Measurements from ENCODE around the gene SLC7A9. TPM values are rescaled to one million over a fixed set of nuclear protein-coding genes. Genes with fewer than 3 reads are reported as not detected.

The SLC7A9 gene
- total and polyA plus RNA-seq, 2 of the 13 experiments (the other 11 are each of a cell fraction or from before 2014, with no cell fraction given), result 4.7 to 8.3 TPM

- Histone ChIP-seq H3K79me2 (ENCODE audit: insufficient read depth, low read length) (no peaks in the 10 kb centered on the region), H4K20me1 (ENCODE audit: insufficient read depth, low read length) (no peaks in the 10 kb centered on the region), H3K4me2 (ENCODE audit: low read depth, low read length) (no peak overlapping the region), H3K4me1 (ENCODE audit: insufficient read depth, low read length) (no peaks in the 10 kb centered on the region), H3K27ac (ENCODE audit: extremely low read length, insufficient read depth, low read length) (no peak overlapping the region), H3K27me3 (ENCODE audit: control insufficient read depth in 1 of 2, insufficient read depth in 2 of 2, low read length in 2 of 2) (no peaks in the 10 kb centered on the region), H3K4me3 (replicated peaks in 1 of 3; ENCODE audit: insufficient read depth in 1 of 3, low read depth in 2 of 3, low read length in 3 of 3) (no peak overlapping the region), H3K9me3 (ENCODE audit: low read length) (peaks cover 14% of the 10 kb centered on the region), H3K9ac (ENCODE audit: insufficient read depth, low read depth, low read length) (no peak overlapping the region), H2AFZ (ENCODE audit: low read length) (no peak overlapping the region), H3K36me3 (replicated peaks in 1 of 2; ENCODE audit: control insufficient read depth in 1 of 2, insufficient read depth in 2 of 2, low read length in 2 of 2) (no peaks in the 10 kb centered on the region; a peak in 2 of 5 replicates)
- POLR2A ChIA-PET, result no interaction called here
- in situ Hi-C loops (cut with HindIII; ENCODE audit: extremely low pct_ligation_motif_present, low pct_unique_long_range_greater_than_20kb) (no loop called here), intact Hi-C loops (cut with micrococcal nuclease; ENCODE audit: unreplicated experiment) (no loop called here)
- no peak for TF ChIP-seq MATR3 (CRISPR knock-in tag; IDR thresholded peaks at IDR 0.05)
- TF ChIP-seq HMGA1 (CRISPR knock-in tag; conservative IDR thresholded peaks at IDR 0.05), result no peak
- no peak for TF ChIP-seq THAP7 (CRISPR knock-in tag; IDR thresholded peaks at IDR 0.05)
- TF ChIP-seq ZNF678 (CRISPR knock-in tag; IDR thresholded peaks at IDR 0.05), result no peak
- no peak for TF ChIP-seq ATRX (CRISPR knock-in tag; IDR thresholded peaks at IDR 0.05; ENCODE audit: borderline replicate concordance)
- TF ChIP-seq ZNF720 (CRISPR knock-in tag; IDR thresholded peaks at IDR 0.05), result no peak
- no peak for TF ChIP-seq RFX3 (CRISPR knock-in tag; IDR thresholded peaks at IDR 0.05)
- no peak for TF ChIP-seq IRF2 (CRISPR knock-in tag; IDR thresholded peaks at IDR 0.05)
- no peak for TF ChIP-seq ELF3 (CRISPR knock-in tag; IDR thresholded peaks at IDR 0.05)
- no peak for TF ChIP-seq ZNF746 (CRISPR knock-in tag; IDR thresholded peaks at IDR 0.05)
- TF ChIP-seq MEIS2 (CRISPR knock-in tag; IDR thresholded peaks at IDR 0.05), result no peak
- TF ChIP-seq XRCC5 (optimal IDR thresholded peaks at IDR 0.05; ENCODE audit: low read length), result no peak
- no peak for TF ChIP-seq DZIP1 (CRISPR knock-in tag; IDR thresholded peaks at IDR 0.05)
- no peak for TF ChIP-seq REL (CRISPR knock-in tag; conservative IDR thresholded peaks at IDR 0.05)
- no peak for TF ChIP-seq ZC3H13 (CRISPR knock-in tag; IDR thresholded peaks at IDR 0.05)
- no peak for TF ChIP-seq HMGXB3 (CRISPR knock-in tag; IDR thresholded peaks at IDR 0.05; ENCODE audit: borderline replicate concordance)
- no peak for TF ChIP-seq KLF13 (CRISPR knock-in tag; IDR thresholded peaks at IDR 0.05)
- no peak for TF ChIP-seq CENPBD1 (CRISPR knock-in tag; IDR thresholded peaks at IDR 0.05; ENCODE audit: borderline replicate concordance, low read depth)
- BruUV-seq (replicated peaks), result no TSS peak
- 92% methylated on average over 11 of the region's 11 CpGs for WGBS (ENCODE audit: low lambda C conversion rate)
- FAIRE-seq (no peak), ATAC-seq (no peak), DNase-seq (ENCODE audit: low spot score) (no peak)
- CTCF ChIA-PET (ENCODE audit: low intra/inter-chr PET ratio, low total read pairs), result no interaction called here
Measured at GRCh38 chr19:32889137-32889934, 19.8 kb upstream of the SLC7A9 start.
